Trophoblast cell (in vitro differentiated cells and primary cell): ENCODE measurements around the gene RASGRP3.

Experiments used
- DNase-seq, 2 donors: peaks; one replicate each; pipeline ENCODE4 v3.0.0-alpha.2; 2016
- H2AFZ ChIP-seq: 2 replicates; pipeline ENCODE4 v1.6.1; 2013; ENCODE audit warnings: low read length, moderate library complexity, mild to moderate bottlenecking; ENCODE audit not compliant: insufficient read depth, poor library complexity
- H2AK5ac ChIP-seq: 2 replicates; pipeline ENCODE4 v1.6.1; 2013; ENCODE audit warnings: mild to moderate bottlenecking, low read length
- H2BK120ac ChIP-seq: 2 replicates; pipeline ENCODE4 v1.6.1; 2013; ENCODE audit warnings: low read length, mild to moderate bottlenecking, moderate library complexity; ENCODE audit not compliant: insufficient read depth, poor library complexity
- H2BK12ac ChIP-seq: 2 replicates; pipeline ENCODE4 v1.6.1; 2013; ENCODE audit warnings: mild to moderate bottlenecking, low read length, moderate library complexity
- H2BK5ac ChIP-seq: 2 replicates; pipeline ENCODE4 v1.6.1; 2013; ENCODE audit warnings: low read length, low read depth, moderate library complexity, mild to moderate bottlenecking; ENCODE audit not compliant: poor library complexity
- H3K14ac ChIP-seq: 2 replicates; pipeline ENCODE4 v1.6.1; 2013; ENCODE audit warnings: mild to moderate bottlenecking, low read length
- H3K18ac ChIP-seq: 2 replicates; pipeline ENCODE4 v1.6.1; 2013; ENCODE audit warnings: mild to moderate bottlenecking, low read length
- H3K23ac ChIP-seq: 2 replicates; pipeline ENCODE4 v1.6.1; 2013; ENCODE audit warnings: low read length
- H3K27ac ChIP-seq: 2 replicates; pipeline ENCODE4 v1.5.1; 2013; ENCODE audit warnings: low read depth, mild to moderate bottlenecking, inconsistent platforms, low read length, moderate library complexity
- H3K27me3 ChIP-seq: 2 replicates; pipeline ENCODE4 v1.6.1; 2013; ENCODE audit warnings: inconsistent platforms, mild to moderate bottlenecking, low read length, moderate library complexity; ENCODE audit not compliant: insufficient read depth
- H3K36me3 ChIP-seq, 2 experiments: 1 replicate in 1 of 2; 2 replicates in 1 of 2; pipeline ENCODE4 v1.6.1; 2013; ENCODE audit warnings: low read length in 2 of 2, mild to moderate bottlenecking in 2 of 2, moderate library complexity in 1 of 2; ENCODE audit not compliant: insufficient read depth in 2 of 2, control insufficient read depth in 1 of 2
- H3K4ac ChIP-seq: 2 replicates; pipeline ENCODE4 v1.6.1; 2013; ENCODE audit warnings: low read depth, mild to moderate bottlenecking, low read length, moderate library complexity
- H3K4me1 ChIP-seq, 2 experiments: 1 replicate in 1 of 2; 2 replicates in 1 of 2; pipeline ENCODE4 v1.6.1; 2013; ENCODE audit warnings: low read length in 2 of 2, mild to moderate bottlenecking in 2 of 2, moderate library complexity in 1 of 2; ENCODE audit not compliant: insufficient read depth in 2 of 2, control insufficient read depth in 1 of 2
- H3K4me2 ChIP-seq: 2 replicates; pipeline ENCODE4 v1.6.1; 2013; ENCODE audit warnings: inconsistent platforms, mild to moderate bottlenecking, low read length, moderate library complexity
- H3K4me3 ChIP-seq: 2 replicates; pipeline ENCODE4 v1.5.1; 2013; ENCODE audit warnings: mild to moderate bottlenecking, low read depth, low read length, inconsistent platforms
- H3K79me1 ChIP-seq: one replicate; pipeline ENCODE4 v1.6.1; 2013; ENCODE audit warnings: low read length
- H3K79me2 ChIP-seq: 2 replicates; pipeline ENCODE4 v1.6.1; 2013; ENCODE audit warnings: low read length, mild to moderate bottlenecking; ENCODE audit not compliant: control insufficient read depth, insufficient read depth, poor library complexity
- H3K9ac ChIP-seq: 2 replicates; pipeline ENCODE4 v1.6.1; 2013; ENCODE audit warnings: mild to moderate bottlenecking, low read length
- H3K9me3 ChIP-seq: 2 replicates; pipeline ENCODE4 v1.6.1; 2013; ENCODE audit warnings: low read depth, mild to moderate bottlenecking, control low read depth, inconsistent platforms, low read length; ENCODE audit not compliant: insufficient read depth
- H4K12ac ChIP-seq: 2 replicates; pipeline ENCODE4 v1.6.1; 2013; ENCODE audit warnings: low read depth, mild to moderate bottlenecking, low read length, moderate library complexity
- H4K8ac ChIP-seq: 2 replicates; pipeline ENCODE4 v1.6.1; 2013; ENCODE audit warnings: low read depth, mild to moderate bottlenecking, low read length, moderate library complexity
- H4K91ac ChIP-seq: one replicate; pipeline ENCODE4 v1.6.1; 2013; ENCODE audit warnings: low read depth, mild to moderate bottlenecking, low read length, moderate library complexity
- WGBS: extraction: QIAGEN DNeasy Blood & Tissue Kit; methylation state at CpG from one replicate; pipeline ENCODE4 v1.1.7; 2013; ENCODE audit warnings: missing lambda C conversion rate; ENCODE audit not compliant: insufficient read length, insufficient coverage; ENCODE audit errors: extremely low coverage; 5-methylcytosine and 5-hydroxymethylcytosine counted together

The RASGRP3 gene

DNA sequence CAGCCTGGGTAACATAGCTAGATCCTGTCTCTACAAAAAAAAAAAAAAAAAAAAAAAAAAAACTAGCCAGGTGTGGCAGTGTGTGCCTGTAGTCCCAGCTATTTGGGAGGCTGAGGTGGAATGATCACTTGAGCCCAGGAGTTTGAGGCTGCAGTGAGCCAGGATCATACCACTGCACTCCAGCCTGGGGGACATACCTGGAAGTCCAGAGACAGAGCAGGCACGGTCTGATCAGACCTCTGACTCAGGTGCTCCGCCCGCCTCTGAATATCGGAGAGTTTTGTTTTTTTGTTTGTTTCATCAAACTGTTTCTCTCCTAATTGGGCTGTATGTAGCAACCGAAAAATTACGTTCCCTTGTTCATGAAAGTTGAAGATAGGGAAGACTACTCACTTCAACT, 49.2 kb downstream of the RASGRP3 start:
- no peaks in the 10 kb centered on the region for H3K4me1 ChIP-seq
- no peak overlapping the region for H2AFZ ChIP-seq
- H3K4me2 ChIP-seq: no peak overlapping the region
- no peak overlapping the region for H3K9ac ChIP-seq
- H4K8ac ChIP-seq: no peak overlapping the region
- no peak overlapping the region for H2BK120ac ChIP-seq
- H3K79me2 ChIP-seq: no peaks in the 10 kb centered on the region
- no peaks in the 10 kb centered on the region for H3K9me3 ChIP-seq
- WGBS: no CpG with 5 or more reads among the region's 6 CpGs
- H4K12ac ChIP-seq: no peak overlapping the region
- no peaks in the 10 kb centered on the region for H3K27me3 ChIP-seq
- H2BK12ac ChIP-seq: no peak overlapping the region
- no peak overlapping the region for H3K4me3 ChIP-seq
- no peak overlapping the region for H4K91ac ChIP-seq
- peak; percentile 87 to 89 for DNase-seq
- no peak overlapping the region for H3K23ac ChIP-seq
- no peak overlapping the region for H3K27ac ChIP-seq
- H3K18ac ChIP-seq: no peak overlapping the region
- no peak overlapping the region for H3K4ac ChIP-seq
- no peaks in the 10 kb centered on the region for H3K36me3 ChIP-seq
- H2AK5ac ChIP-seq: no peak overlapping the region
- H3K14ac ChIP-seq: no peak overlapping the region
- H3K79me1 ChIP-seq: no peaks in the 10 kb centered on the region
- no peak overlapping the region for H2BK5ac ChIP-seq

DNA sequence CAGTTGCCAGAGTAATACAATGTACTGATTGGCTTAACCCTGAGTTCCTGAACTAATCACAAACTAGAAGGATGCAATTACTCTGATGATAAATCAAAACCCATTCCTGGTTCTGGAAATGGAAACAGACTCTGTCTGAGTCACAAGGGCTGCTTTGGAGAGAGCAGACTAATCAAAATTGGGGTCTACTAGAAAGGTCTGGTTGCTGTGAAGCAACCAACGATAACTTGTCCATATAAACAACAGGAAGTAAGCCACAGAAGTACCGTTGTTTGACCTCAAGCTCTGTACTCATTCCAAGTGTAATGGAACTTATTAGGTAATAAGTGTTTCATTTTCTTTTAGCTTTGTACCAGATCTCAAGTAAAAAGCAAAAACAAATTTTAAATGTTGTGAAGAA, 49.7 kb downstream of the RASGRP3 start:
- WGBS: no CpG with 5 or more reads among the region's 2 CpGs
- H2BK120ac ChIP-seq: no peak overlapping the region
- H4K91ac ChIP-seq: no peak overlapping the region
- H3K79me1 ChIP-seq: no peaks in the 10 kb centered on the region
- no peak overlapping the region for H2BK12ac ChIP-seq
- no peaks in the 10 kb centered on the region for H3K36me3 ChIP-seq
- no peaks in the 10 kb centered on the region for H3K79me2 ChIP-seq
- no peak overlapping the region for H3K9ac ChIP-seq
- H3K9me3 ChIP-seq: no peaks in the 10 kb centered on the region
- no peak overlapping the region for H3K14ac ChIP-seq
- H3K18ac ChIP-seq: no peak overlapping the region
- H4K12ac ChIP-seq: no peak overlapping the region
- H2AK5ac ChIP-seq: no peak overlapping the region
- no peak overlapping the region for H4K8ac ChIP-seq
- DNase-seq: no peak
- H3K27me3 ChIP-seq: no peaks in the 10 kb centered on the region
- no peak overlapping the region for H2AFZ ChIP-seq
- H3K4me2 ChIP-seq: no peak overlapping the region
- no peak overlapping the region for H3K23ac ChIP-seq
- no peak overlapping the region for H3K27ac ChIP-seq
- H2BK5ac ChIP-seq: no peak overlapping the region
- no peak overlapping the region for H3K4me3 ChIP-seq
- no peak overlapping the region for H3K4ac ChIP-seq
- no peaks in the 10 kb centered on the region for H3K4me1 ChIP-seq

DNA sequence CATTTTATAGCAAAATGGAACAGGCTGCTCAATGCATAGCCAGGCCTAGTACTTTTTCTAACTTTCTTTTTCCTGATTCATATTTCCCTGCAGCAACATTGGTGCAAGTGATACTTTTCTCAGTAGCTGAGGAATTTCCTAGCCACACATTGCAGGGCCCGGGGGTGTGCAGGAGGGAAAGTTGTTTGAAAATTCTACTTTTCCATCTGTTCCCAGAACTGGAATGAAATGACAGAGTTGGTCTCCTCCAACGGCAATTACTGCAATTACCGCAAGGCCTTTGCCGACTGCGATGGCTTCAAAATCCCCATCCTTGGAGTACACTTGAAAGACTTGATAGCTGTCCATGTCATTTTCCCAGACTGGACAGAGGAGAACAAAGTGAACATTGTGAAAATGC, 50.5 kb downstream of the RASGRP3 start:
- Histone ChIP-seq H3K4me1 (no peaks in the 10 kb centered on the region), H2AFZ (no peak overlapping the region), H4K12ac (no peak overlapping the region), H4K91ac (no peak overlapping the region), H3K4ac (no peak overlapping the region), H3K79me1 (no peaks in the 10 kb centered on the region), H4K8ac (no peak overlapping the region), H3K4me2 (no peak overlapping the region), H2BK5ac (no peak overlapping the region), H3K27me3 (no peaks in the 10 kb centered on the region), H3K4me3 (no peak overlapping the region), H2BK12ac (no peak overlapping the region), H2BK120ac (no peak overlapping the region), H3K27ac (no peak overlapping the region), H3K9ac (no peak overlapping the region), H3K18ac (no peak overlapping the region), H3K36me3 (no peaks in the 10 kb centered on the region), H3K23ac (no peak overlapping the region), H3K14ac (no peak overlapping the region), H3K79me2 (no peaks in the 10 kb centered on the region), H2AK5ac (no peak overlapping the region), H3K9me3 (no peaks in the 10 kb centered on the region)
- DNase-seq: no peak
- no CpG with 5 or more reads among the region's 5 CpGs for WGBS

DNA sequence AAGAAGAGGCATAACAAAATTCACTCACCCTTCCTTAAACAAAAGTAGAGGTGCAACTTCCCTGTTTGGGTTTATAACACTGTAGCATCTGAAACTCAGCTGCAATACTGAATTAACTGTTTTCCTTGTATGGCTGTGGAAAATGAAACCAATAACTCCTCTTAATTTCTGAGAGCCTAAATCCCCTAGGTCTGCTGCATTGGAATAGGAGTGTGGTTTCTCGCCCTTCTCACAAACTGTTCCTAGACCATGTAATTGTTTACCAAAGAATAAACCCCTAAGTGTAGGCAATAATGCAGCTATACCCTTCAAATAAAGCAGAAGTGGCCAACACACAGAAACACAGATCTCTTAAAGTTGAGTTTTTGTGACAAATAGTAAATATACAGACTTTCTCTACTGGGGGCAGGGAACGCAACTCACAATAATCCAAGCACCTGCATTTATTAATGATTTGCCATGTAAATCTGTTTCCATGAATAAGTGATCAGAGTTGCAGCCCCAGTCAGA, 52.0 kb downstream of the RASGRP3 start:
- no peak overlapping the region for H3K27ac ChIP-seq
- no peak overlapping the region for H3K4me2 ChIP-seq
- no peak for DNase-seq
- no peak overlapping the region for H2AFZ ChIP-seq
- no peak overlapping the region for H2AK5ac ChIP-seq
- H3K4ac ChIP-seq: no peak overlapping the region
- H4K8ac ChIP-seq: no peak overlapping the region
- H3K18ac ChIP-seq: no peak overlapping the region
- no peak overlapping the region for H2BK12ac ChIP-seq
- H3K36me3 ChIP-seq: no peaks in the 10 kb centered on the region
- no peak overlapping the region for H3K9ac ChIP-seq
- H3K79me1 ChIP-seq: no peaks in the 10 kb centered on the region
- no peaks in the 10 kb centered on the region for H3K9me3 ChIP-seq
- H3K27me3 ChIP-seq: no peaks in the 10 kb centered on the region
- no peak overlapping the region for H3K4me3 ChIP-seq
- no peak overlapping the region for H3K23ac ChIP-seq
- no peaks in the 10 kb centered on the region for H3K4me1 ChIP-seq
- WGBS: no CpG with 5 or more reads among the region's 2 CpGs
- no peak overlapping the region for H2BK120ac ChIP-seq
- H3K79me2 ChIP-seq: no peaks in the 10 kb centered on the region
- no peak overlapping the region for H4K12ac ChIP-seq
- no peak overlapping the region for H3K14ac ChIP-seq
- H4K91ac ChIP-seq: no peak overlapping the region
- H2BK5ac ChIP-seq: no peak overlapping the region
